ENCODE data around the gene GPR161. TPM values are rescaled to one million over a fixed set of nuclear protein-coding genes. Genes with fewer than 3 reads are reported as not detected.

The GPR161 gene
- total RNA-seq, 4 donors from 2014 or later = 0.60 to 3.3 (median 2.8) TPM

DNA sequence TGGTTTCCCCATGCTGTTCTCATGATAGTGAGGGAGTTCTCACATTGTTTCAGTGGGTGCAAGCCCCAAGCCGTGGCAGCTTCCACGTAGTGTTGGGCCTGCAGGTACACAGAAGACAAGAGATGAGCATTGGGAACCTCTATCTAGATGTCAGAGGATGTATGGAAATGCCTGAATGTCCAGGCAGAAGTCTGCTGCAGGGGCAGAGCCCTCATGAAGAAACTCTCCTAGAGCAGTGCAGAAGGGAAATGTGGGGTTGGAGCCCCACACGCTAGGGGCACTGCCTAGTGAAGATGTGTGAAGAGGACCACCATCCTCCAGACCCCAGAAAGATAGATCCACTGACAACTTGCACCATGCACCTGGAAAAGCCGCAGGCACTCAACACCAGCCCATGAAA is 17.0 kb downstream of the GPR161 start:
- TF ChIP-seq EP300 (IDR thresholded peaks at IDR 0.05; ENCODE audit: low read depth) (no peak), POLR2AphosphoS5 (IDR thresholded peaks at IDR 0.05) (no peak), POLR2A (IDR thresholded peaks at IDR 0.05) (no peak)
- TF ChIP-seq, protein P1, sequence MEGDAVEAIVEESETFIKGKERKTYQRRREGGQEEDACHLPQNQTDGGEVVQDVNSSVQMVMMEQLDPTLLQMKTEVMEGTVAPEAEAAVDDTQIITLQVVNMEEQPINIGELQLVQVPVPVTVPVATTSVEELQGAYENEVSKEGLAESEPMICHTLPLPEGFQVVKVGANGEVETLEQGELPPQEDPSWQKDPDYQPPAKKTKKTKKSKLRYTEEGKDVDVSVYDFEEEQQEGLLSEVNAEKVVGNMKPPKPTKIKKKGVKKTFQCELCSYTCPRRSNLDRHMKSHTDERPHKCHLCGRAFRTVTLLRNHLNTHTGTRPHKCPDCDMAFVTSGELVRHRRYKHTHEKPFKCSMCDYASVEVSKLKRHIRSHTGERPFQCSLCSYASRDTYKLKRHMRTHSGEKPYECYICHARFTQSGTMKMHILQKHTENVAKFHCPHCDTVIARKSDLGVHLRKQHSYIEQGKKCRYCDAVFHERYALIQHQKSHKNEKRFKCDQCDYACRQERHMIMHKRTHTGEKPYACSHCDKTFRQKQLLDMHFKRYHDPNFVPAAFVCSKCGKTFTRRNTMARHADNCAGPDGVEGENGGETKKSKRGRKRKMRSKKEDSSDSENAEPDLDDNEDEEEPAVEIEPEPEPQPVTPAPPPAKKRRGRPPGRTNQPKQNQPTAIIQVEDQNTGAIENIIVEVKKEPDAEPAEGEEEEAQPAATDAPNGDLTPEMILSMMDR (IDR thresholded peaks at IDR 0.05) = no peak
- H3K27me3 ChIP-seq = no peaks in the 10 kb centered on the region
- WGBS, 2 donors (ENCODE audit: low coverage in 1 of 2) = 96% methylated on average over 4 of the region's 4 CpGs; no CpG with 5 or more reads in 1 of the 2 donors
- no peaks in the 10 kb centered on the region for H3K36me3 ChIP-seq
- H3K4me1 ChIP-seq = peaks cover 0 to 30% (median 8%) of the 10 kb centered on the region in 4 donors
- intact Hi-C loops (cut with DNase I; ENCODE audit: low total_unique reads) (no loop called here), in situ Hi-C loops (cut with MboI; ENCODE audit: low pct_ligation_motif_present in 1 of 4, low pct_unique_long_range_greater_than_20kb in 1 of 4, low sequenced_read_pairs in 3 of 4) (no loop called here)
- no peak overlapping the region for H3K4me3 ChIP-seq
- no peaks in the 10 kb centered on the region for H3K9me3 ChIP-seq
- no peak overlapping the region for H3K27ac ChIP-seq
- no peak for DNase-seq

DNA sequence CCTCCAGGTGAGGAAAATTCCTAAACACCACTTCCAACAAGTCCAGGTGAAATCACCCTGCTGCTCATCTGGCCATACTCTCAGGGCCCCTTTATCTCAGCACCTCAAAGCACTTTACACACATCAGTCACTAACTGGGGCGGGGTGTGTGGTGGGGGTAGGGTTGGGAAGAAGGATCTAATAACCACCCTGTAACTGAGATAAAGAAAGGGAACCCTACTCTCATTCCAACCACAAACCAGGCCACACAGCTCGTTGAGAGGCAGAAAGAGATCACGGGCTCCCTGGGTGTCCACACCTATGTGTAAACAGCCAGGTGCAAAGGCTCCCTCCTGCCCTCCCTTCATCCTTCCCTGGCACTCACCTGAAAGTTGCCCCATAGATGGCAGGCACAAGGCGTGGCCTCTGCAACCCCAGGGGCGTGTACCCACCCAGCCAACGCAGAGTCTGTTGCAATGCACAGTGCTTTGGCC is 20.4 kb downstream of the GPR161 start:
- in situ Hi-C loops (cut with MboI; ENCODE audit: low pct_ligation_motif_present in 1 of 4, low pct_unique_long_range_greater_than_20kb in 1 of 4, low sequenced_read_pairs in 3 of 4) = no loop called here
- intact Hi-C loops (cut with DNase I; ENCODE audit: low total_unique reads) = no loop called here
- peak; percentile 68 for DNase-seq
- Histone ChIP-seq H3K36me3 (no peaks in the 10 kb centered on the region), H3K9me3 (no peaks in the 10 kb centered on the region), H3K4me1 (peaks cover 0 to 25% (median 7%) of the 10 kb centered on the region in 4 donors), H3K27me3 (no peaks in the 10 kb centered on the region), H3K4me3 (no peak overlapping the region), H3K27ac (peak overlapping the region in 2 of 4 donors; percentile 26 to 35)
- 0 to 53% methylated on average over 1 to 6 of the region's 6 CpGs for WGBS, 2 donors (ENCODE audit: low coverage in 1 of 2)
- TF ChIP-seq POLR2A (IDR thresholded peaks at IDR 0.05) = no peak
- TF ChIP-seq EP300 (IDR thresholded peaks at IDR 0.05; ENCODE audit: low read depth) = no peak
- TF ChIP-seq, protein P1 (IDR thresholded peaks at IDR 0.05) = no peak
- TF ChIP-seq POLR2AphosphoS5 (IDR thresholded peaks at IDR 0.05) = no peak

DNA sequence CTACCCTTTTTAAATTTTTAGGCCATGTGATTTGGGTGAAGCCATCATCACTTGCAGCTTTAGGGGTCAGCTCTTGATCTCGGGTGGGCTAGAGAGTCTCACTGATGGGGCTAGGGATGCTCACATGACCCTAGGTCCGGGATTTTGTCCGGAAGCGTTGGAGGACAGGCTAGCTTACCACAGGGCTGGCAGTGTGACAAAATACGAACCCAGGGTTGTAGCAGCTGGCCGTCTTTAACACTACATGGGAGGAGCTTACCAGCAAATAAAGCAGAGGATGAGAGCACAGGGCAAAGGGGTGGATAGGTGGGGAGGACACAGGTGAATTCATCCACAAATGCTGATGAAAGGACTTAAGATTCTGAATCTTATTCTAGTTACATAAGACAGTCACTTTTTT is 21.9 kb downstream of the GPR161 start:
- Histone ChIP-seq H3K27me3 (no peaks in the 10 kb centered on the region), H3K9me3 (no peaks in the 10 kb centered on the region), H3K27ac (no peak overlapping the region), H3K4me1 (peaks cover 0 to 20% (median 6%) of the 10 kb centered on the region in 4 donors), H3K4me3 (no peak overlapping the region), H3K36me3 (no peaks in the 10 kb centered on the region)
- 43 to 62% methylated on average over 5 to 6 of the region's 6 CpGs for WGBS, 2 donors (ENCODE audit: low coverage in 1 of 2)
- intact Hi-C loops (cut with DNase I; ENCODE audit: low total_unique reads) = no loop called here
- DNase-seq = no peak
- no peak for TF ChIP-seq POLR2A (IDR thresholded peaks at IDR 0.05)
- TF ChIP-seq, protein P1 (IDR thresholded peaks at IDR 0.05) = no peak
- in situ Hi-C loops (cut with MboI; ENCODE audit: low pct_ligation_motif_present in 1 of 4, low pct_unique_long_range_greater_than_20kb in 1 of 4, low sequenced_read_pairs in 3 of 4) = no loop called here

DNA sequence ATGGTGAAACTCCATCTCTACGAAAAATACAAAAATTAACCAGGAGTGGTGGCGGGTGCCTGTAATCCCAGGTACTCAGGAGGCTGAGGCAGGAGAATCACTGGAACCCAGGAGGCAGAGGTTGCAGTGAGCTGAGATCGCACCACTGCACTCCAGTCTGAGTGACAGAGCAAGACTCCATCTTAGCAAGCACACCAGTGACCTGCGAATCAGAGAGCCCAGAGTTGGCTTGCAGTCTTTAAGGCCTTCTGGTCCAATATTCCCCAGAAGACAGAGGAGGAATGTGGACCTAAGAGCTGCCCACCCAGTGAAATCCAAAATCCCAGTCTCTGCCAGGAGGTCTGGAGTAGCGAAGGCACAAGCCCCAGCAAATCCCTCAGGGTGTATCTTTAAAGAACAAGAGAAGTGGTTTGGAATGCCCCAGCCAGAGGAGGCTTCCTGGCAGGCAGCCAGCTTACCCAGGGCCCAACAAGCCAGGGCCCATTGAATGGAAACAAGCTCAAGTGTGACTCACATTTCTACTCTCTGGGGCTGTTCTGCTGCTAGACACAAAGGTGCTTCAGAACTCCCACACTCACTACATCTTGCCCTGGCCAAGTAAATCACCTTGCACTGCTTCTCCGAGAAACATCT is 23.9 kb downstream of the GPR161 start:
- Histone ChIP-seq H3K9me3 (no peaks in the 10 kb centered on the region), H3K4me3 (no peak overlapping the region), H3K27me3 (no peaks in the 10 kb centered on the region), H3K4me1 (peaks cover 0 to 20% (median 6%) of the 10 kb centered on the region in 4 donors), H3K27ac (no peak overlapping the region), H3K36me3 (no peaks in the 10 kb centered on the region)
- no peak for DNase-seq
- in situ Hi-C loops (cut with MboI; ENCODE audit: low pct_ligation_motif_present in 1 of 4, low pct_unique_long_range_greater_than_20kb in 1 of 4, low sequenced_read_pairs in 3 of 4) (no loop called here), intact Hi-C loops (cut with DNase I; ENCODE audit: low total_unique reads) (no loop called here)
- WGBS, 2 donors (ENCODE audit: low coverage in 1 of 2) = 94% methylated on average over 6 of the region's 6 CpGs; no CpG with 5 or more reads in 1 of the 2 donors
- TF ChIP-seq POLR2AphosphoS5 (IDR thresholded peaks at IDR 0.05) (no peak), POLR2A (IDR thresholded peaks at IDR 0.05) (no peak), EP300 (IDR thresholded peaks at IDR 0.05; ENCODE audit: low read depth) (no peak)
- TF ChIP-seq, protein P1 (IDR thresholded peaks at IDR 0.05) = no peak
